Measurements from ENCODE around the gene AQP9. TPM values are rescaled to one million over a fixed set of nuclear protein-coding genes. Genes with fewer than 3 reads are reported as not detected.

The AQP9 gene
- total and polyA plus RNA-seq, 2 of the 8 experiments (the other 6 are each of a cell fraction or from before 2014, with no cell fraction given) = not detected

DNA sequence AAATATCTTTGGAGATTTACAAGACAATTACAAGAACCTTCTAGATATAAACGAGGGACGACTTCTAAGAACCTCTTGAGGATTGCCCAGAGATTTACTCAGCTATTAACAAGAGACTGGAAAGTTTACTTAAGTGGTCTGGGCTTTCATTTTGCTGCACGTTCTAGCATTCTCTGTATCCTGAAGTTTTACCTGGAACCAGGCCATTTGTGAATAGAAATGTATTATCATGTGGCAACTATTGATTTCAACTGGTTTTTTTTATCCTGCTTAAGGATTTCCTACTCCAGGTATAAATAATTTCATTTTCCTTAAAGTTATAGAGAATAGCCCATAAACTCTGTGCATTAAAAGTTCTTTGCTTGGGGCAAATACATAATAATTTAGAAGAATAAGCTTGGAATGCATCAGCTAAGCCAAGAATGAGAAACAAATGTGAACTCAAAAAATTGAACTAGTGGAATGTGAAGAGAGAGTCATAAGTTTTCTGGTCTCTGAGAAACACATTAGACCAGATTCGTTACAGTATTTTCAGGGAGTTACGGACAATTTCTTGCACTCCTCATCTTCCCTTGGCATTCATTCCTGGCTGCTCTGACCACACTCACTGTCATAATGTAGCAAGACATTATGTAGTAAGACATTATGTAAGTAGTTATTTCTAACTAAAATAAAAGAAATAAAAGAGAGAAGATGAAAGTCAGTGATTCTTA is 1.3 kb downstream of the AQP9 start:
- CTCF ChIA-PET (ENCODE audit: partially characterized antibody) = no interaction called here
- no peaks in the 10 kb centered on the region for H3K9me3 ChIP-seq (ENCODE audit: insufficient read depth in 2 of 2, low read depth in 1 of 2, low read length in 1 of 2)

More for the DNA sequence above, 1.3 kb downstream of the AQP9 start:
- Histone ChIP-seq H4K20me1 (replicated peaks in 1 of 2; ENCODE audit: control insufficient read depth in 1 of 2, insufficient read depth in 2 of 2, low read length in 2 of 2) (no peaks in the 10 kb centered on the region), H3K4ac (replicated peaks; ENCODE audit: insufficient read length, low read depth, low read length) (no peak overlapping the region), H3K36me3 (ENCODE audit: control insufficient read depth in 2 of 4, insufficient read depth in 4 of 4, low read length in 3 of 4) (no peaks in the 10 kb centered on the region), H2BK20ac (ENCODE audit: low read length) (no peak overlapping the region), H3K79me1 (ENCODE audit: low read depth, low read length) (no peaks in the 10 kb centered on the region), H3K79me2 (ENCODE audit: control insufficient read depth in 1 of 2, insufficient read depth in 2 of 2, low read length in 2 of 2) (no peaks in the 10 kb centered on the region), H3K56ac (replicated peaks; ENCODE audit: insufficient read length, low read depth, low read length) (no peak overlapping the region), H3K27ac (ENCODE audit: low read depth, low read length) (no peak overlapping the region), H3K27me3 (replicated peaks in 1 of 4; ENCODE audit: control insufficient read depth in 3 of 4, extremely low read depth in 1 of 4, insufficient read depth in 3 of 4, low read length in 3 of 4) (no peaks in the 10 kb centered on the region), H4K8ac (ENCODE audit: extremely low read depth, insufficient read depth, low read length) (no peak overlapping the region), H2BK5ac (ENCODE audit: low read depth, low read length) (no peak overlapping the region), H3K4me1 (replicated peaks in 1 of 4; ENCODE audit: control insufficient read depth in 3 of 4, insufficient read depth in 4 of 4, low read length in 3 of 4) (peaks cover 0 to 2% (median 0%) of the 10 kb centered on the region in 4 experiments; a peak in 3 of 7 replicates), H4K5ac (ENCODE audit: insufficient read length, low read depth, low read length) (no peak overlapping the region), H3K9ac (replicated peaks in 1 of 4; ENCODE audit: extremely low read depth in 1 of 4, low read depth in 3 of 4, low read length in 3 of 4) (no peak overlapping the region), H2AK5ac (ENCODE audit: low read depth, low read length) (no peak overlapping the region), H2BK15ac (ENCODE audit: low read length) (no peak overlapping the region), H3K23ac (ENCODE audit: insufficient read length) (no peak overlapping the region), H4K91ac (replicated peaks; ENCODE audit: insufficient read length, low read length) (no peak overlapping the region), H3K4me3 (ENCODE audit: extremely low read depth in 1 of 4, insufficient read depth in 2 of 4, low read depth in 3 of 4, low read length in 4 of 4) (no peak overlapping the region), H2BK120ac (replicated peaks; ENCODE audit: low read depth, low read length) (no peak overlapping the region), H3K23me2 (ENCODE audit: low read depth, low read length) (no peaks in the 10 kb centered on the region), H3K4me2 (ENCODE audit: insufficient read depth in 1 of 2, low read depth in 2 of 2, low read length in 2 of 2) (no peak overlapping the region), H3K18ac (ENCODE audit: extremely low read depth, low read length) (no peak overlapping the region), H2AFZ (ENCODE audit: low read length) (no peak overlapping the region), H3K14ac (ENCODE audit: insufficient read length) (no peak overlapping the region), H2BK12ac (ENCODE audit: low read depth, low read length) (no peak overlapping the region)
- WGBS, 2 experiments (ENCODE audit: extremely low coverage in 1 of 2, insufficient coverage in 1 of 2, insufficient read length in 1 of 2, insufficient replicate concordance in 2 of 2, low coverage in 1 of 2, low lambda C conversion rate in 2 of 2, missing lambda C conversion rate in 1 of 2) = 81% methylated on average over 5 of the region's 5 CpGs; no CpG with 5 or more reads in 1 of the 2 experiments
- POLR2A ChIA-PET (ENCODE audit: partially characterized antibody) = no interaction called here
- DNase-seq (ENCODE audit: low read depth in 1 of 2, low spot score in 2 of 2) (no peak), FAIRE-seq (no peak)
- TF ChIP-seq NRF1 (IDR thresholded peaks at IDR 0.05; ENCODE audit: low read depth, low read length) = no peak
- TF ChIP-seq, protein P1, sequence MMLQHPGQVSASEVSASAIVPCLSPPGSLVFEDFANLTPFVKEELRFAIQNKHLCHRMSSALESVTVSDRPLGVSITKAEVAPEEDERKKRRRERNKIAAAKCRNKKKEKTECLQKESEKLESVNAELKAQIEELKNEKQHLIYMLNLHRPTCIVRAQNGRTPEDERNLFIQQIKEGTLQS (IDR thresholded peaks at IDR 0.05; ENCODE audit: insufficient read depth, low read depth, low read length) = no peak
- TF ChIP-seq TEAD4 (IDR thresholded peaks at IDR 0.05; ENCODE audit: low read depth, low read length) = no peak
- no peak for TF ChIP-seq KDM4A (IDR thresholded peaks at IDR 0.05; ENCODE audit: low read depth, low read length, severe bottlenecking)
- no peak for TF ChIP-seq MAFK (IDR thresholded peaks at IDR 0.05; ENCODE audit: low read depth, low read length)
- no peak for TF ChIP-seq SUZ12 (IDR thresholded peaks at IDR 0.05; ENCODE audit: low read length)
